UCSD-AML1 (cell line): ENCODE measurements around the gene C2CD4D.

Source experiments
- DNase-seq: peaks from one replicate; lab custom pipeline; 2025; ENCODE audit not compliant: unreplicated experiment; lab: John Stamatoyannopoulos, UW

C2CD4D gene

GRCh38 chr1:151815716-151816327, 23.8 kb downstream of the C2CD4D start:
- DNase-seq = no peak

- no peak for DNase-seq
These were observed 24.6 kb downstream of the C2CD4D start for GRCh38 chr1:151814971-151815545.

DNA sequence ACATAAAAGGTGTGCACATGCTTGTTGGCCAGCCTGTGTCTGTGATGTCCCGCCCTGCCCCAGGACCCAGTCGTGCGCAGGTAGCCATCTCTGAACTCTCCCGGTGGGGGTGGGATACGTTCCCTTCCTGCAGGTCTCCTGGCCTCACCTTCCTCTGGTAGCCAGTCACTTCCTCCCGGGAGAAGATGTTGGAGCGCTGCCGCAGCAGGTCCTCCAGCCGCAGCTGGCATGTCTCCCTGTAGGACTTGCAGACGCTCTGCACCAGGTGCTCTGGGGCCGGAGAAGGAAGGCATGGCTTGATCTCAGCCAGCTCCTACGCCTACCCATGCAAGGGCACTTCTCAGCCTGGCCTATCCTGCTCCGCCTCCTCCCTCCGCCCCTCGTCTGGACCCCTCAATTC, 25.2 kb downstream of the C2CD4D start:
- no peak for DNase-seq

- no peak for DNase-seq
These were observed 26.2 kb downstream of the C2CD4D start for GRCh38 chr1:151813271-151813977.

DNA sequence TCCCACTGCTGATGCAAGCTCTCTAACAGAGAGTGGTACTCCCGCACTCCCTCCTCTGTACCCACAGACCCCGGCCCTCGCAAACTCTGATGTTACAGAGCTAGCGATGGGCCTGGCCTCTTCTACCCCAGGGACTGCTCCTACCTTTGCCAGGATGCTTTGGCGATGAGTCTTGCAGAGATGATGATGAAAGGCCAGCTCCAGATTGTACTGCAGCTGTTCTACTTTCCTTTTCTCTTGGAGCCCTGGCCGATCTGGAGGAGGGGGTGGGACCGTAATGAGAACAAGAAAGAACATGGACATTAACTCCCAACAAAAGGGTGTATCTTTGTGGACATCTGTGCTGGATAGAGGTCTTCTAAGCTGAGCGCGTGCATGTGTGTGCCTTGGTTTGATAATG, 28.4 kb downstream of the C2CD4D start:
- no peak for DNase-seq

- no peak for DNase-seq
These were observed 29.5 kb downstream of the C2CD4D start for GRCh38 chr1:151809985-151810556.

DNA sequence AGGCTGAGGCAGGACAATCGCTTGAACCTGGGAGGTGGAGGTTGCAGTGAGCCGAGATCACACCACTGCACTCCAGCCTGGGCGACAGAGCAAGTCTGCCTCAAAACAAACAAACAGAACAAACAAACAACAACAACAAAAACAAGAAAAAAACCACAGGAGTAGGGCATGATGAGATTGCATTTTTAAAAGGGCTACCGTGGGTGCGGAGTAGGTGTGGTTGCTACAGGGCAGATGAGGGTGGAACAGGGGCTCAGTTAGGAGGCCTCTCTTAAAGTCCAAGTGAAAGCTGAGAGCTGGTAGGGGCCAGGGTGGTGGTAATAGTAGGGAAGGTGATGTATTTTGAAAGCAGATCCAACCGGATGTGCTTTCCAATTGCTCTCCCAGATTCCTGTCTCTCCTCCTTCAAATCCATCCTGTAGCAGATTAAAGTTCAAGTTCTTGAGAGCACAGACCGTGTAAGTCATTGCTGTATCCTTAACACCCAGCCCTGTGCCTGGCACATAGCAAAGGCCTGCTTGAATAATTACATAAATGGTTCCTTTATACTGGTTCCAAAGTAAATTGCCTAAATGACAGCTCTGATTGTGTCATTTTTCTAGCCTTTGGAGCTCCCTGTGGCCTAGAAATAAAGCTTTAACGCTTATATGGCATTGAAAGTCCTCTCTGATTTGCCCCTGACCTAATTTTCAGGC, 30.2 kb downstream of the C2CD4D start:
- no peak for DNase-seq

- no peak for DNase-seq
These were observed 31.9 kb downstream of the C2CD4D start for GRCh38 chr1:151807766-151808165.

GRCh38 chr1:151807131-151807530, 32.5 kb downstream of the C2CD4D start:
- no peak for DNase-seq

GRCh38 chr1:151806170-151806569, 33.5 kb downstream of the C2CD4D start:
- no peak for DNase-seq

DNA sequence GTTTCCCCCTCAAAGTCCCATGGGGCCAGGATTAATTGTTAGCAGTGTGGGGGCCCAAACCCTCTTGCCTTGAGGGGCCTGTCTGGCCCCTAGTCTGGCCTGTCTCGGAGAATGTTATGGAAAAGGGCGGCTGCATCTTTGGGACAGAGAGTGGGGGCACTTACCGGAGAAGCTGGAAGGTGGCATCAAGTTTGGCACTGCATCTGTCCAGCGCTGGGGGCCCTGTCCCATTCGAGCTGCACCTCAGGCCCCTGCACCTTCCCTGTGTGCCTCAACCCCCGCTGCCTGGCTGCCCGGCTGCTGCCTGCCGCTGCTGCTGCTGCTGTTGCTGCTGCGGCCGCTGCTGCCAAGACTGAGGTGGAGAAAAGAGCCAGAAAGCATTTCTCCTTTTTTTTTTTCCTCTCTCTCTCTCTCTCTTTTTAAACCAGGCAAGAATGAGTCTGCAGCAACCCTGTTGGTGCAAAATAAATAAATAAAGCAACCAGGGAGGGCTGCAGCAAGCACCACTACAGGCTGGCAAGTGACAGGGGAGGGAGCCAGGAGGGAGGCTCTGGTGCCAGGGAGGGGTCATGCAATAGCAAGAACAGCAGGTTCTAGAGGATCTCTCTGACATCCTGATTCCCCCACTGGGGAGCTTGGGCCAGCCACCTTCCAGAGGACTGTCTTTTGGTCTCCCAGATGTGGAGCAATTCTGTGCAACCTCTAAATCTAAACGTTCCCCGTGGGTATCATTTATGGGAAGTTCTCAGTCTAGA, 34.4 kb downstream of the C2CD4D start, which contains the start of gene LINGO4:
Gene LINGO4, minus strand, starts transcription at position 354 of the 755 bp plus-strand sequence. CDS start 2,715 bp downstream, outside the sequence.
- DNase-seq = no peak

GRCh38 chr1:151803915-151804314, 35.7 kb downstream of the C2CD4D start:
- DNase-seq = no peak

- no peak for DNase-seq
These were observed 36.5 kb downstream of the C2CD4D start for GRCh38 chr1:151803164-151803563.

DNA sequence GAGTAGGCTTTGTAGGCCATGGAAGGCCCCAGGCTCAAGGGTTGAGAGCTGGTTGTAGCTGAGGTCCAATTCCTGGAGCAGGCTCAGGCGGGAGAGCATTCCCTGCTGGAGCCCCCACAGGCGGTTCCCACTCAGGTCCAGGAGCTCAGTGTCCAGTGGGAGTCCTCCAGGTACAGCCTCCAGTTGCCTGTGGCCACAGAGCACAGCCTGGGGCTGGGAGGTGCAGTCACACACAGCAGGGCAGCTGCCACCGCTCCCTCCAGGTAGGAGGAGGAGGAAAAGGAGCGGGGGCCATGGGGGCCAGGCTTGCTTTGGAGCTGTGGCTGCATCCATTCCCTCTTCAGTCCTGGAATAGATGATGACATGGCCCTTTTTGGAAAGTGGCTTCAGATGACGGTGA, 37.2 kb downstream of the C2CD4D start:
- no peak for DNase-seq

DNA sequence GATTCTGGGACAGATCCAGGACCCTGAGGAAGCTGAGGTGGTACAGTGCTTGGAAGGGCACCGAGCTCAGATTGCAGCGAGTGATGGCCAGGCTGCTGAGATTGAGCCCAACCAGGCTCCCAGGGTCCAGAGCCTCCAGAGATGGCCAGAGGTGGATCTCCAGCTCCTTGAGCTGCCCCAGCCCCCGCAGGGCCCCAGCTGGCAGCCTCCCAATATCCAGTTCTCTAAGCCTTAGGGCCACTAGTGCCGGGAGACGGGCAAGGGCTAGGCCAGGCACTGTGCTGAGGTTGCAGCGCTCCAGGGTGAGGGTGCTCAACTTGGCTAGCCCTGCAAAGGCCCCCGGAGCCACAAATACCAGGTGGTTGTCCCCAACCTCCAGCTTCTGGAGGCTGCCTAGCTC, 37.8 kb downstream of the C2CD4D start:
- no peak for DNase-seq

DNA sequence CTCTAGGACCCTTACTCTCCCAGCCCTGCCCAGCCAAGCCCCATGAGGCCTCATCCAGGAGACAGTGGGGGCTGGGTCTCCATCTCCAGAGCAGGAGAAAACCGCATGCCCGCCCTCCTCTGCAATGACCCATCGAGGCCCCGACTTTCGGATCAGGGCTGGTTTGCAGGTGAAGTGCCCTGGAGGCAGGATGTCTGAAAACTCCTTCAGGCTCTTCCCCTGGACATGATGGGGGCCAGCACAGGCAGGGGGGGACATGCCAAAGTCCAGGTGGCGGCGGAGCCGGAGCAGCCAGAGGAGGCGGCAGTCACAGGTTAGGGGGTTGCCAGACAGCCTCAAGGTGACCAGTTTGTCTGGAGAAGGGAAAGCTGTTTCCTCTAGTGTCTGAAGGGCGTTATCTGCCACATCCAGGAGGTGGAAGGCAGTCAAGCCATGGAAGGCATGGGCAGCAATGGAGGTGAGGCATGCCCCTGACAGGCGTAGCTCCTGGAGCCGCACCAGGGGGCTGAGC, 38.3 kb downstream of the C2CD4D start:
- DNase-seq = no peak

DNA sequence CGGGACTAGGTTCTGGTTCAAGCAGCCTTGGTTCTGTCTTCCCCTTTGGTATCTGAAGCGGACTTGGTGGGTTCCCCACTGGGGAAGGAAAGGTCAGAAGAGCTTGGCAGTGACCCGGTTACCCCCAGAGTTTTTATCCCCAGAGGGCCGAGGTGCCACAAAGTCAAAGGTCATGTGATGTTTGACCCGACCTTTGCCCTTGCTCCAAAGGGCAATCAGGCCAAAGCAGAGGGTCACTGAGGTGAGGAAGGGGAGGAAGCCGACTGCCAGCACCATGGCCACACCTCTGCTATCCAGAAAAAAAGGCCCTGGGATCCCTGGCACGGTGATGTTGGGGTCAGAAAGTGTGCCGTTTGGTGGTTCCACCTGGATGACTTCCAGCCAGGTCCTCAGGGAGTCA, 38.8 kb downstream of the C2CD4D start:
- DNase-seq = no peak

- DNase-seq = no peak
These were observed 40.2 kb downstream of the C2CD4D start for GRCh38 chr1:151799179-151800022.

GRCh38 chr1:151798571-151798970, 41.0 kb downstream of the C2CD4D start:
- no peak for DNase-seq
